Mesendoderm (in vitro differentiated cells): ENCODE measurements around the gene SPDYC.

Source experiments
- DNase-seq: peaks from one replicate; pipeline ENCODE4 v3.0.0; 2013
- H2AK5ac ChIP-seq: 2 replicates; pipeline ENCODE4 v1.6.1; 2013; ENCODE audit warnings: low read length, inconsistent platforms
- H2BK120ac ChIP-seq: 2 replicates; pipeline ENCODE4 v1.6.1; 2013; ENCODE audit warnings: low read depth, mild to moderate bottlenecking, low read length, moderate library complexity, mixed read lengths
- H2BK15ac ChIP-seq: replicated peaks from 2 replicates; pipeline ENCODE4 v1.6.1; 2013; ENCODE audit warnings: low read depth, mild to moderate bottlenecking, moderate library complexity
- H2BK5ac ChIP-seq: 2 replicates; pipeline ENCODE4 v1.6.1; 2013; ENCODE audit warnings: low read length, inconsistent platforms
- H3K18ac ChIP-seq: 2 replicates; pipeline ENCODE4 v1.6.1; 2013; ENCODE audit warnings: mild to moderate bottlenecking, low read length, mixed read lengths
- H3K23ac ChIP-seq: one replicate; pipeline ENCODE4 v1.6.1; 2013; ENCODE audit warnings: low read length
- H3K27ac ChIP-seq: 2 replicates; pipeline ENCODE4 v1.5.1; 2013; ENCODE audit warnings: low read depth, mild to moderate bottlenecking, inconsistent platforms, low read length, moderate library complexity
- H3K27me3 ChIP-seq: 2 replicates; pipeline ENCODE4 v1.6.1; 2013; ENCODE audit warnings: low read length, control low read depth, mild to moderate bottlenecking, inconsistent platforms; ENCODE audit not compliant: insufficient read depth, poor library complexity
- H3K36me3 ChIP-seq: 2 replicates; pipeline ENCODE4 v1.6.1; 2013; ENCODE audit warnings: low read length, inconsistent platforms; ENCODE audit not compliant: control insufficient read depth, insufficient read depth
- H3K4ac ChIP-seq: one replicate; pipeline ENCODE4 v1.6.1; 2013; ENCODE audit warnings: low read depth, mild to moderate bottlenecking, low read length, moderate library complexity
- H3K4me1 ChIP-seq: 2 replicates; pipeline ENCODE4 v1.6.1; 2013; ENCODE audit warnings: low read depth, low read length, inconsistent platforms; ENCODE audit not compliant: control insufficient read depth
- H3K4me2 ChIP-seq: 2 replicates; pipeline ENCODE4 v1.6.1; 2013; ENCODE audit warnings: low read length
- H3K4me3 ChIP-seq: 2 replicates; pipeline ENCODE4 v1.5.1; 2013; ENCODE audit warnings: mild to moderate bottlenecking, low read length
- H3K56ac ChIP-seq: one replicate; pipeline ENCODE4 v1.6.1; 2013; ENCODE audit warnings: low read length
- H3K79me1 ChIP-seq: 2 replicates; pipeline ENCODE4 v1.6.1; 2013; ENCODE audit warnings: low read length, inconsistent platforms
- H3K79me2 ChIP-seq: 2 replicates; pipeline ENCODE4 v1.6.1; 2013; ENCODE audit warnings: mild to moderate bottlenecking, low read length; ENCODE audit not compliant: control insufficient read depth, insufficient read depth
- H3K9ac ChIP-seq: 2 replicates; pipeline ENCODE4 v1.6.1; 2013; ENCODE audit warnings: low read length, inconsistent platforms
- H4K5ac ChIP-seq: one replicate; pipeline ENCODE4 v1.6.1; 2013; ENCODE audit warnings: low read length
- H4K8ac ChIP-seq: one replicate; pipeline ENCODE4 v1.6.1; 2013; ENCODE audit warnings: low read depth, mild to moderate bottlenecking, control low read depth, low read length, moderate library complexity
- WGBS: extraction: QIAGEN DNeasy Blood & Tissue Kit; methylation state at CpG from one replicate; pipeline ENCODE4 v1.1.7; 2013; ENCODE audit warnings: low lambda C conversion rate, missing lambda C conversion rate; ENCODE audit not compliant: insufficient coverage; ENCODE audit errors: extremely low coverage; 5-methylcytosine and 5-hydroxymethylcytosine counted together

The SPDYC gene

GRCh38 chr11:65125197-65126056 is 44.6 kb upstream of the SPDYC start:
- Histone ChIP-seq H3K79me2 (peaks cover 23% of the 10 kb centered on the region), H3K4ac (no peak overlapping the region), H3K18ac (no peak overlapping the region), H3K27me3 (no peaks in the 10 kb centered on the region), H2AK5ac (no peak overlapping the region), H2BK15ac (no peak overlapping the region), H2BK120ac (no peak overlapping the region), H3K4me2 (no peak overlapping the region), H3K36me3 (peaks cover 14% of the 10 kb centered on the region), H4K8ac (no peak overlapping the region), H2BK5ac (no peak overlapping the region), H3K23ac (no peak overlapping the region), H3K56ac (no peak overlapping the region), H3K27ac (no peak overlapping the region), H4K5ac (no peak overlapping the region), H3K4me3 (no peak overlapping the region), H3K4me1 (peaks cover 4% of the 10 kb centered on the region), H3K79me1 (peaks cover 17% of the 10 kb centered on the region), H3K9ac (no peak overlapping the region)
- DNase-seq, result no peak
- no CpG with 5 or more reads among the region's 12 CpGs for WGBS

- Histone ChIP-seq H3K4me1 (peaks cover 2% of the 10 kb centered on the region), H3K23ac (no peak overlapping the region), H2BK120ac (no peak overlapping the region), H2BK15ac (no peak overlapping the region), H3K18ac (no peak overlapping the region), H3K36me3 (peaks cover 8% of the 10 kb centered on the region), H3K79me2 (peaks cover 10% of the 10 kb centered on the region), H3K27ac (no peak overlapping the region), H3K9ac (no peak overlapping the region), H3K4me3 (no peak overlapping the region), H3K4ac (no peak overlapping the region), H3K56ac (no peak overlapping the region), H3K27me3 (no peaks in the 10 kb centered on the region), H4K5ac (no peak overlapping the region), H2BK5ac (no peak overlapping the region), H3K4me2 (no peak overlapping the region), H3K79me1 (peaks cover 6% of the 10 kb centered on the region), H4K8ac (no peak overlapping the region), H2AK5ac (no peak overlapping the region)
- no CpG with 5 or more reads among the region's 6 CpGs for WGBS
- no peak for DNase-seq
These were observed 43.3 kb upstream of the SPDYC start for GRCh38 chr11:65126624-65127274.

DNA sequence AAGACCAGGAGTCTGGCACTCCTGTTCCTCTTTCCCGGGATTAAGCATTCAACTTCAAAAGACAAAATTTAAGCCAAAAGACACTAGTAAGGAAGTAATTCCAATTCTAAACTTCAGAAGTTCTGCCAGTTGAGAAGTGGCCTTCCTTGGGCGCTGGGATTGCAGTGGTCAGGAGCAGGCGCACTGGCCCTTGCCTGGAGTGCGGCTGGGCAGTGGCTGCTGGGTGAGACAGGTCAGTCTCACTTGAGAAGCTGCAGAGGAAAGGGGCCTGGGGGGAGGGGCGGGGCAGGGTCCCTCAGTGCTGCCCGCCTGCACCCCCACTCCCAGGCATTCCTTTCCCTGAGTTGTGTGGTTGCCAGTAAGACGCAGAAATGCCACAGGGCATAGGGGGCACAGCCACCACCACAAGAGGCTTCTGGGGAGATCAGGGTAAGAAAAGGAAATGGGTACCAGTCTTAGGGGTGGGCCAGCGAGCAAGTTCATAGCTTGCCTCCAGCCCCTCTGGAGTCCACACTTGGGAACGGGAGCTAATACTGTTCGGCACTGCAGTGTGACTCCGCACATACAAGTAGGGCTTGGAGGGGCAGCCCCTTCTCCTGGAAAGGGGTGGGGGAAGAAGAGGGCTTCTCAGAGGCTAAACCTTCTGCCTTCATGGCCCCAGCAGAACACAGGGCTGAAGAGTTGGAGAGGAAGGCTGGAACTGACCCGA is 42.4 kb upstream of the SPDYC start:
- WGBS, result no CpG with 5 or more reads among the region's 12 CpGs

GRCh38 chr11:65128182-65129145 is 41.6 kb upstream of the SPDYC start:
- H3K79me1 ChIP-seq, result peaks cover 14% of the 10 kb centered on the region
- no peak for DNase-seq
- no peak overlapping the region for H3K4me2 ChIP-seq

More for the DNA sequence above, 42.4 kb upstream of the SPDYC start:
- peaks cover 2% of the 10 kb centered on the region for H3K4me1 ChIP-seq
- no peak overlapping the region for H3K4me2 ChIP-seq
- no peak overlapping the region for H3K4ac ChIP-seq
- no peak overlapping the region for H2BK120ac ChIP-seq
- H4K8ac ChIP-seq, result no peak overlapping the region
- H3K56ac ChIP-seq, result no peak overlapping the region
- no peak overlapping the region for H2BK15ac ChIP-seq
- no peak overlapping the region for H3K27ac ChIP-seq
- peaks cover 8% of the 10 kb centered on the region for H3K36me3 ChIP-seq
- no peak overlapping the region for H2BK5ac ChIP-seq
- no peak for DNase-seq
- no peak overlapping the region for H3K9ac ChIP-seq
- no peak overlapping the region for H3K4me3 ChIP-seq
- H3K79me1 ChIP-seq, result peaks cover 11% of the 10 kb centered on the region
- peaks cover 9% of the 10 kb centered on the region for H3K79me2 ChIP-seq
- no peaks in the 10 kb centered on the region for H3K27me3 ChIP-seq
- no peak overlapping the region for H2AK5ac ChIP-seq
- H3K18ac ChIP-seq, result no peak overlapping the region
- H4K5ac ChIP-seq, result no peak overlapping the region
- H3K23ac ChIP-seq, result no peak overlapping the region

More at GRCh38 chr11:65128182-65129145, 41.6 kb upstream of the SPDYC start:
- Histone ChIP-seq H2BK120ac (no peak overlapping the region), H2BK5ac (no peak overlapping the region), H3K18ac (no peak overlapping the region), H3K4me3 (no peak overlapping the region), H3K4me1 (peaks cover 2% of the 10 kb centered on the region), H3K79me2 (peaks cover 8% of the 10 kb centered on the region), H3K27ac (no peak overlapping the region), H3K4ac (no peak overlapping the region), H2AK5ac (no peak overlapping the region), H3K36me3 (peaks cover 8% of the 10 kb centered on the region), H4K8ac (no peak overlapping the region), H2BK15ac (no peak overlapping the region), H3K23ac (no peak overlapping the region), H3K9ac (no peak overlapping the region), H3K27me3 (no peaks in the 10 kb centered on the region), H3K56ac (no peak overlapping the region), H4K5ac (no peak overlapping the region)
- WGBS, result no CpG with 5 or more reads among the region's 15 CpGs
